OCI-LY3 (cell line): ENCODE measurements around the gene TTC13.

ENCODE experiments used
- H2AFZ ChIP-seq: fragments of 200-600, 300-600 bp; shearing (Covaris generic); 2 replicates; pipeline ENCODE4 v1.6.0; 2014; ENCODE audit warnings: antibody characterized with exemption, low read depth, low read length
- H3K27ac ChIP-seq: fragments of 200-600, 300-600 bp; sonication (generic); 2 replicates; pipeline ENCODE4 v1.5.1; 2014; ENCODE audit warnings: mild to moderate bottlenecking, low read length, moderate library complexity, mixed read lengths
- H3K27me3 ChIP-seq: fragments of 200-600, 300-600 bp; sonication (generic); 2 replicates; pipeline ENCODE4 v1.6.1; 2014; ENCODE audit warnings: low read depth, low read length, mixed read lengths
- H3K36me3 ChIP-seq: fragments of 200-600, 300-600 bp; sonication (generic); replicated peaks from 2 replicates; pipeline ENCODE3; 2014; ENCODE audit warnings: low read depth, low read length, mixed read lengths
- H3K4me1 ChIP-seq: fragments of 300-600, 200-600 bp; sonication (generic); 2 replicates; pipeline ENCODE4 v1.6.1; 2014; ENCODE audit warnings: low read length, mixed read lengths
- H3K4me2 ChIP-seq: fragments of 200-600, 300-600 bp; sonication (generic); 2 replicates; pipeline ENCODE4 v1.6.1; 2014; ENCODE audit warnings: low read length, mixed read lengths
- H3K4me3 ChIP-seq: fragments of 300-600, 200-600 bp; sonication (generic); 2 replicates; pipeline ENCODE4 v1.5.1; 2014; ENCODE audit warnings: antibody characterized with exemption, mild to moderate bottlenecking, low read length, moderate library complexity
- H3K79me2 ChIP-seq: fragments of 300-600, 200-600 bp; shearing (Covaris generic); 2 replicates; pipeline ENCODE4 v1.6.1; 2014; ENCODE audit warnings: mild to moderate bottlenecking, low read length, mixed read lengths
- H3K9ac ChIP-seq: fragments of 300-600, 200-600 bp; shearing (Covaris generic); 2 replicates; pipeline ENCODE4 v1.6.0; 2014; ENCODE audit warnings: mild to moderate bottlenecking, low read length, moderate library complexity
- H3K9me3 ChIP-seq: fragments of 200-600, 300-600 bp; shearing (Covaris generic); 2 replicates; pipeline ENCODE4 v1.6.1; 2014; ENCODE audit warnings: low read length, mixed read lengths; ENCODE audit not compliant: insufficient read depth
- H4K20me1 ChIP-seq: fragments of 200-600, 300-600 bp; sonication (generic); 2 replicates; pipeline ENCODE4 v1.6.1; 2016; ENCODE audit warnings: low read length, mixed read lengths; ENCODE audit not compliant: insufficient read depth
- EZH2phosphoT487 ChIP-seq: fragments of 200-600 bp; shearing (Covaris generic); IDR thresholded peaks from 2 replicates; pipeline ENCODE4 v1.6.1; 2018; ENCODE audit warnings: antibody characterized with exemption, mixed run types, low read depth
- TF ChIP-seq, protein P1 (sequence below): fragments of 200-600, 300-600 bp; sonication (generic); IDR thresholded peaks from 2 replicates; pipeline ENCODE4 v1.5.1; 2014; ENCODE audit warnings: antibody characterized with exemption, low read length, low read depth

TTC13 gene

DNA sequence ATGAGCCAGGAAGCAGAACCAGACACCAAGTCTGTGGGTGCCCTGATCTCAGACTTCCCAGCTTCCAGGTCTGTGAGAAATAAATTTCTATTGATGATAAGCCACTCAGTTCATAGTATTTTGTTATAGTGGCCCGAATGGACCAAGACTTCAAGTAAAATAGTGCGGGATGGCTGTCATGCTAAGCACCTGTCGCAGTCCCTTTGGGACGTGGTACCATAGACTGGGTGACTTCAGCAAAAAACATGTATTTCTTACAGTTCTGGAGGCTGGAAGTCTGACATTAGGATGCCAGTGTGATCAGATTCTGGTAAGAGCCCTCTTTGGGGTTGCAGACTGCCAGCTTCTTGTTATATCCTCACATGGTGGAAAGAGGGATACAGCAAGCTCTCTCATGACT is 107.7 kb downstream of the TTC13 start:
- TF ChIP-seq, protein P1, sequence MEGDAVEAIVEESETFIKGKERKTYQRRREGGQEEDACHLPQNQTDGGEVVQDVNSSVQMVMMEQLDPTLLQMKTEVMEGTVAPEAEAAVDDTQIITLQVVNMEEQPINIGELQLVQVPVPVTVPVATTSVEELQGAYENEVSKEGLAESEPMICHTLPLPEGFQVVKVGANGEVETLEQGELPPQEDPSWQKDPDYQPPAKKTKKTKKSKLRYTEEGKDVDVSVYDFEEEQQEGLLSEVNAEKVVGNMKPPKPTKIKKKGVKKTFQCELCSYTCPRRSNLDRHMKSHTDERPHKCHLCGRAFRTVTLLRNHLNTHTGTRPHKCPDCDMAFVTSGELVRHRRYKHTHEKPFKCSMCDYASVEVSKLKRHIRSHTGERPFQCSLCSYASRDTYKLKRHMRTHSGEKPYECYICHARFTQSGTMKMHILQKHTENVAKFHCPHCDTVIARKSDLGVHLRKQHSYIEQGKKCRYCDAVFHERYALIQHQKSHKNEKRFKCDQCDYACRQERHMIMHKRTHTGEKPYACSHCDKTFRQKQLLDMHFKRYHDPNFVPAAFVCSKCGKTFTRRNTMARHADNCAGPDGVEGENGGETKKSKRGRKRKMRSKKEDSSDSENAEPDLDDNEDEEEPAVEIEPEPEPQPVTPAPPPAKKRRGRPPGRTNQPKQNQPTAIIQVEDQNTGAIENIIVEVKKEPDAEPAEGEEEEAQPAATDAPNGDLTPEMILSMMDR, result no peak
- TF ChIP-seq EZH2phosphoT487, result no peak
- Histone ChIP-seq H3K4me3 (no peak overlapping the region), H2AFZ (no peak overlapping the region)

DNA sequence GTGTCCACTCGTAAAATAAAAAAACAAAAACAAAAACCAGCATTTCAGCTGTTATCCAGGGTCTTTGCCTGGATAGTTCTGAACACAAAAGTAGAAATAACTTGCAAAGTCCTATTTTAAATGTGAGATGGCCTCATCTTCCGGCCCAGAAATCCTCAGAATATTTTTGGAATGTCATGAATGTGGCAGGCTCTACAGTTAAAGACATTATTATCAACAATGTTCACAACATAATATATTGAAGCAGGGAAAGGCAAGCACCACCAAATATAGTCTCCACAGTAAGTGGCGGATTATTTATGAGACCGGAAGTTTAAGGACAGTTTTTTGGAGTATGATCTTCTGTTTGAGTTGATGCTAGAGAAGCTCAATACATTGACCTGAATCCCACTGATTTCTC is 109.2 kb downstream of the TTC13 start:
- no peaks in the 10 kb centered on the region for H3K9me3 ChIP-seq
- H3K4me1 ChIP-seq, result peaks cover 10% of the 10 kb centered on the region; the same call in 1 of the 2 replicates
- no peaks in the 10 kb centered on the region for H3K79me2 ChIP-seq
- H3K4me3 ChIP-seq, result peak overlapping the region; percentile 87; the same call in 1 of the 2 replicates
- H2AFZ ChIP-seq, result 0 out of 2 replicates have a peak overlapping the region, but pooled peaks have one; percentile 72
- H3K36me3 ChIP-seq, result no peaks in the 10 kb centered on the region
- no peak overlapping the region for H3K27ac ChIP-seq
- H3K4me2 ChIP-seq, result peak overlapping the region; percentile 78
- H4K20me1 ChIP-seq, result no peaks in the 10 kb centered on the region
- H3K9ac ChIP-seq, result no peak overlapping the region
- TF ChIP-seq, protein P1, result no peak
- TF ChIP-seq EZH2phosphoT487, result no peak
- H3K27me3 ChIP-seq, result peaks cover 19% of the 10 kb centered on the region

More for the DNA sequence above, 107.7 kb downstream of the TTC13 start:
- no peak overlapping the region for H3K4me2 ChIP-seq
- H3K9ac ChIP-seq, result no peak overlapping the region
- H3K36me3 ChIP-seq, result no peaks in the 10 kb centered on the region
- H3K27me3 ChIP-seq, result peaks cover 28% of the 10 kb centered on the region
- no peak overlapping the region for H3K27ac ChIP-seq
- H3K4me1 ChIP-seq, result peaks cover 10% of the 10 kb centered on the region; the same call in 1 of the 2 replicates
- no peaks in the 10 kb centered on the region for H3K9me3 ChIP-seq
- H4K20me1 ChIP-seq, result no peaks in the 10 kb centered on the region
- no peaks in the 10 kb centered on the region for H3K79me2 ChIP-seq

DNA sequence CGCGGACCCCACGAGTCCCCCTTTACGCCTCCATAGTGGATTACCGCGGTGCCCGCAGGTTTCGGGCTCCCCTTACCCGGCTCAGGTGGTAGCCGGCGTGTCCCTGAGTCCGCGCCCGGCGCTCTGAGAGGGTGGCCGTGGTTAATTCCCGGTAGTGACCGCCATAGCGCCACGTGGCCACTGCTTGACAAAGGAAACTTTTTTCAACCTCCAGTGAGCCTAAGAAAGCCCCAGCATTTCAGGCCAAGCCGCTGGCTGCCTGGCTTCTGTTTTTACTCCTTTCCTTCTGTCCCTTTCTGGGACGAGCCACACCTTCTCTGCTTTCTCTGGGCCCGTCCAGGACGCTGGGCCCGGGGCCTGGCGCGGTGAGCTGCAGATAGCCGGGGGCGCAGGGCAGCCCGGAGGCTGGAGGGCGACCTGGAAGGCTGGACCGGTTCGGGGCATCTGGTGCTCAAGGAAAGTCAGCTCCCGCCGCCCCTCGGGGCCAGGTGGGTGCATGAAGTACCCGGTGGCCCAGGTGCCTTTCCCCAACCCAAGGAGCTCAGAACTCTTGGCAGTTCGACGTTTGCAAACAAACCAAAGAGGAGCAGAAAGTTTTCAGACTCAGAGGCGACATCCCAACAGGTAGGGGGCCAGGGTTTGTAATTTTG is 109.8 kb downstream of the TTC13 start:
- Histone ChIP-seq H3K79me2 (no peaks in the 10 kb centered on the region), H3K4me3 (peak overlapping the region; percentile 87), H2AFZ (peak overlapping the region; percentile 72), H3K4me2 (peak overlapping the region; percentile 78), H3K9ac (peak overlapping the region; percentile 58), H3K36me3 (no peaks in the 10 kb centered on the region), H4K20me1 (no peaks in the 10 kb centered on the region), H3K9me3 (no peaks in the 10 kb centered on the region), H3K27me3 (peaks cover 19% of the 10 kb centered on the region), H3K4me1 (peaks cover 10% of the 10 kb centered on the region; the same call in 1 of the 2 replicates), H3K27ac (no peak overlapping the region)
- TF ChIP-seq, protein P1, result no peak
- TF ChIP-seq EZH2phosphoT487, result no peak

DNA sequence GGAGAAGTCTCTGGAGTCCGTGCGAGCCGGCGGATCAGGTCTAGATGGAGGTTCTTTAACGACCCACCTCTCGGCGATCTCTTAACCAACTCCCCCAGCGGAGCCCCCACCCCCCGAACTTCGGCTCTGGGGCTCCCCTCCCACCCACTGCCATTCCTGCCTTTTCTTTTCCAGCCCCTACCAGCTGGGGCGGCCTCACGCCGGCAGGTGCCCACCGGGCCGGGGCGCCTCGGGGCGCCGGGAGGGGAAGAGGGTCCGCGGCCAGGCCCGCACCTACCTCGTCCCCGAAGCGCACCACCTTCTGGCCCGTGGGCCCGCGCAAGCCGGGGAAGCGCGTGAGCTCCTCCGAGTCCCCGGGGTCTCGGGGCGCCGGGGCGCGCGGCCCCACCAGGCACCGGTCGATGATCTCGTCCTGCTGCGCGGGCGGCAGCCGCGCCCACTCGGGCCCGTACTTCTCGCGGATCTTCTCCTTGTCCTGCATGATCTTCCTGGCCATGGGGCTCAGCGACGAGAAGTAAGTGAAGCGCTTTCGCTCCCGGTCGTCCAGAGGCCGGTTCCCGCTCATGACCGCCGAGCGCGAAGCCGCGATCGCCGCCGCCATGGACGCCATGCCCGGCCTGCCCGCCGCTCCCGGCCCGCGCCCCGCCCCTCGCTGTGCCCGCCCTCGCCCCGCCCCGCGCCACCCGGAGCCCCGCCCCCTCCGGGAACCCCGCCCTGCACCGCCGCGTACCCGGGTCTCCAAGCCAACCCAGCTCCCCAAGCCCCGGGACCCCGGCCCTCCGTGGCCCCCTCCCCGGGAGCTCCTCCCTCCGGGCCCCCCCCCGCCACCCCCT is 110.5 kb downstream of the TTC13 start, which contains the start of gene C1orf198:
TSS of gene C1orf198 (minus strand) at position 619 of the 833 bp plus-strand sequence. CDS start at position 610, 9 bp downstream.
- Histone ChIP-seq H3K36me3 (no peaks in the 10 kb centered on the region), H3K4me1 (peaks cover 10% of the 10 kb centered on the region; the same call in 1 of the 2 replicates), H3K9ac (peak within 1 kb of the TSS; percentile 67), H2AFZ (peak within 1 kb of the TSS; percentile 72), H3K4me3 (peak within 1 kb of the TSS; percentile 87), H3K79me2 (no peaks in the 10 kb centered on the region), H3K9me3 (no peaks in the 10 kb centered on the region), H3K27ac (no peak within 1 kb of the TSS), H3K27me3 (peaks cover 19% of the 10 kb centered on the region), H4K20me1 (no peaks in the 10 kb centered on the region), H3K4me2 (peak within 1 kb of the TSS; percentile 92)
- TF ChIP-seq, protein P1, result no peak
- no peak for TF ChIP-seq EZH2phosphoT487
